Measurements from ENCODE around the gene E2F8. TPM values are rescaled to one million over a fixed set of nuclear protein-coding genes. Genes with fewer than 3 reads are reported as not detected.

The E2F8 gene
- total and polyA plus RNA-seq, 10 of the 15 experiments (the other 5 are each of a cell fraction or from before 2014, with no cell fraction given), result 8.8 to 28.1 (median 18.5) TPM

DNA sequence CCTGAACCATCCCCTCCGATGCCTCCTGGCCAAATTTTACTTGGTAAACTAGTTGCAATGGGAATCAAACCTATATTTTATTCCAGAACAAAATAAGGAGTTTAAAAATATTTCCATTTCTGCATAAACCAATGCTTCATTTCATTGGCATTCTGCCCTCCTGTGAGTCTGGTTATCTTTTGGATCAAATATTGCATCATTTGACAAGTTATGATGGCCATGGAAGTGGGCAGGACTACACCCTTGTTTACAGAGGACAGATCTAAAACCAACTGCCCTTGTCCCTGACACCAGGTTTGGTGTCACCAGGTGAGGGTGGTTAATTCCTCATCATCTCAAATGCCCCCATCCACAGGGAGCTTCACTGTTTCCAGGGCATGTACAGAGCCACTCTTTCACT lies 28.2 kb upstream of the E2F8 start:
- no peak overlapping the region for H3K4me2 ChIP-seq (ENCODE audit: control insufficient read depth, insufficient read depth)
- no peaks in the 10 kb centered on the region for H3K4me1 ChIP-seq (ENCODE audit: control insufficient read depth, insufficient read depth, low read length)
- no peaks in the 10 kb centered on the region for H4K20me1 ChIP-seq (ENCODE audit: control insufficient read depth, insufficient read depth)
- H3K79me2 ChIP-seq (ENCODE audit: control insufficient read depth, insufficient read depth, low read length), result no peaks in the 10 kb centered on the region
- 33% methylated on average over 1 of the region's 1 CpG for WGBS (ENCODE audit: insufficient coverage, insufficient replicate concordance, low lambda C conversion rate, missing lambda C conversion rate)
- ATAC-seq (no peak), DNase-seq (ENCODE audit: low read depth, low spot score) (no peak), FAIRE-seq (no peak)
- intact Hi-C loops (cut with micrococcal nuclease; ENCODE audit: unreplicated experiment), result no loop called here
- no peaks in the 10 kb centered on the region for H3K36me3 ChIP-seq (ENCODE audit: control insufficient read depth in 2 of 2, insufficient read depth in 2 of 2, low read length in 1 of 2)
- in situ Hi-C loops (cut with MboI), result no loop called here
- H3K27ac ChIP-seq (ENCODE audit: control insufficient read depth, insufficient read depth), result no peak overlapping the region
- TF ChIP-seq, protein P1, sequence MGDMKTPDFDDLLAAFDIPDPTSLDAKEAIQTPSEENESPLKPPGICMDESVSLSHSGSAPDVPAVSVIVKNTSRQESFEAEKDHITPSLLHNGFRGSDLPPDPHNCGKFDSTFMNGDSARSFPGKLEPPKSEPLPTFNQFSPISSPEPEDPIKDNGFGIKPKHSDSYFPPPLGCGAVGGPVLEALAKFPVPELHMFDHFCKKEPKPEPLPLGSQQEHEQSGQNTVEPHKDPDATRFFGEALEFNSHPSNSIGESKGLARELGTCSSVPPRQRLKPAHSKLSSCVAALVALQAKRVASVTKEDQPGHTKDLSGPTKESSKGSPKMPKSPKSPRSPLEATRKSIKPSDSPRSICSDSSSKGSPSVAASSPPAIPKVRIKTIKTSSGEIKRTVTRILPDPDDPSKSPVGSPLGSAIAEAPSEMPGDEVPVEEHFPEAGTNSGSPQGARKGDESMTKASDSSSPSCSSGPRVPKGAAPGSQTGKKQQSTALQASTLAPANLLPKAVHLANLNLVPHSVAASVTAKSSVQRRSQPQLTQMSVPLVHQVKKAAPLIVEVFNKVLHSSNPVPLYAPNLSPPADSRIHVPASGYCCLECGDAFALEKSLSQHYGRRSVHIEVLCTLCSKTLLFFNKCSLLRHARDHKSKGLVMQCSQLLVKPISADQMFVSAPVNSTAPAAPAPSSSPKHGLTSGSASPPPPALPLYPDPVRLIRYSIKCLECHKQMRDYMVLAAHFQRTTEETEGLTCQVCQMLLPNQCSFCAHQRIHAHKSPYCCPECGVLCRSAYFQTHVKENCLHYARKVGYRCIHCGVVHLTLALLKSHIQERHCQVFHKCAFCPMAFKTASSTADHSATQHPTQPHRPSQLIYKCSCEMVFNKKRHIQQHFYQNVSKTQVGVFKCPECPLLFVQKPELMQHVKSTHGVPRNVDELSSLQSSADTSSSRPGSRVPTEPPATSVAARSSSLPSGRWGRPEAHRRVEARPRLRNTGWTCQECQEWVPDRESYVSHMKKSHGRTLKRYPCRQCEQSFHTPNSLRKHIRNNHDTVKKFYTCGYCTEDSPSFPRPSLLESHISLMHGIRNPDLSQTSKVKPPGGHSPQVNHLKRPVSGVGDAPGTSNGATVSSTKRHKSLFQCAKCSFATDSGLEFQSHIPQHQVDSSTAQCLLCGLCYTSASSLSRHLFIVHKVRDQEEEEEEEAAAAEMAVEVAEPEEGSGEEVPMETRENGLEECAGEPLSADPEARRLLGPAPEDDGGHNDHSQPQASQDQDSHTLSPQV (IDR thresholded peaks at IDR 0.05), result no peak
- BruUV-seq (replicated peaks), result no TSS peak
- RAD21 ChIA-PET (ENCODE audit: unreplicated experiment), result no interaction called here
- POLR2A ChIA-PET, result interaction anchor here (0.5 kb wide), 1 partner anchor 8 kb away, joined by 3 read pairs; no protein-coding TSS in a partner anchor
- CTCF ChIA-PET, result interaction anchor here (0.8 to 1.4 kb wide), 2 partner anchors 10 to 192 kb away, joined by 3 to 6 read pairs; no protein-coding TSS in a partner anchor
- peaks cover 0 to 3% of the 10 kb centered on the region in 2 experiments; a peak in 2 of 4 replicates for H3K27me3 ChIP-seq (replicated peaks in 1 of 2; ENCODE audit: control insufficient read depth in 2 of 2, insufficient read depth in 2 of 2, low read length in 1 of 2)
- H3K9me3 ChIP-seq (replicated peaks; ENCODE audit: control insufficient read depth, insufficient read depth, low read length), result no peaks in the 10 kb centered on the region
- H3K9ac ChIP-seq (ENCODE audit: control insufficient read depth, insufficient read depth, low read length), result no peak overlapping the region
- SMC1A ChIA-PET (ENCODE audit: uncharacterized antibody, unreplicated experiment), result no interaction called here
- no peak overlapping the region for H2AFZ ChIP-seq (ENCODE audit: control insufficient read depth, low read depth, low read length)
- no peak overlapping the region for H3K4me3 ChIP-seq

DNA sequence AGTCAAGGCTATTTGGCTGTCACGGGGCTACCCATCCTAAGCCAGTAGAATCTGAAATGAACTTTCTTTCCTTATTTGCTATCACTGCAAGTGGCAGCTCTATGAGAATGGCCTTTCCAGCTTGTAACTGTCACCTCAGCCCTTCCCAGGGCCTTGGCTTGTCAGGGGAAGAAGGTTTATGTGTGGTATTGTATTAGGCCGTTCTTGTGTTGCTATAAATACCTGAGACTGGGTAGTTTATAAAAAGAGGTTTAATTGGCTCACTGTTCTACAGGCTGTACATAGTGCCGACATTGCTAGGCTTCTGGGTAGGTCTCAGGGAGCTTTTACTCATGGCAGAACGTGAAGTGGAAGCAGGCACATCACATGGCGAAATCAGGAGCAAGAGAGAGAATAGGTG lies 26.8 kb upstream of the E2F8 start:
- RAD21 ChIA-PET (ENCODE audit: unreplicated experiment), result no interaction called here
- FAIRE-seq, result no peak
- no peak for ATAC-seq
- TF ChIP-seq POLR2A (IDR thresholded peaks at IDR 0.05; ENCODE audit: low read depth, low read length) (no peak), YBX1 (IDR thresholded peaks at IDR 0.05) (no peak), RAD51 (IDR thresholded peaks at IDR 0.05) (no peak), CBX5 (IDR thresholded peaks at IDR 0.05; ENCODE audit: low read depth) (no peak), MEF2A (IDR thresholded peaks at IDR 0.05; ENCODE audit: insufficient read depth, low read depth, low read length) (no peak)
- TF ChIP-seq, protein P2, sequence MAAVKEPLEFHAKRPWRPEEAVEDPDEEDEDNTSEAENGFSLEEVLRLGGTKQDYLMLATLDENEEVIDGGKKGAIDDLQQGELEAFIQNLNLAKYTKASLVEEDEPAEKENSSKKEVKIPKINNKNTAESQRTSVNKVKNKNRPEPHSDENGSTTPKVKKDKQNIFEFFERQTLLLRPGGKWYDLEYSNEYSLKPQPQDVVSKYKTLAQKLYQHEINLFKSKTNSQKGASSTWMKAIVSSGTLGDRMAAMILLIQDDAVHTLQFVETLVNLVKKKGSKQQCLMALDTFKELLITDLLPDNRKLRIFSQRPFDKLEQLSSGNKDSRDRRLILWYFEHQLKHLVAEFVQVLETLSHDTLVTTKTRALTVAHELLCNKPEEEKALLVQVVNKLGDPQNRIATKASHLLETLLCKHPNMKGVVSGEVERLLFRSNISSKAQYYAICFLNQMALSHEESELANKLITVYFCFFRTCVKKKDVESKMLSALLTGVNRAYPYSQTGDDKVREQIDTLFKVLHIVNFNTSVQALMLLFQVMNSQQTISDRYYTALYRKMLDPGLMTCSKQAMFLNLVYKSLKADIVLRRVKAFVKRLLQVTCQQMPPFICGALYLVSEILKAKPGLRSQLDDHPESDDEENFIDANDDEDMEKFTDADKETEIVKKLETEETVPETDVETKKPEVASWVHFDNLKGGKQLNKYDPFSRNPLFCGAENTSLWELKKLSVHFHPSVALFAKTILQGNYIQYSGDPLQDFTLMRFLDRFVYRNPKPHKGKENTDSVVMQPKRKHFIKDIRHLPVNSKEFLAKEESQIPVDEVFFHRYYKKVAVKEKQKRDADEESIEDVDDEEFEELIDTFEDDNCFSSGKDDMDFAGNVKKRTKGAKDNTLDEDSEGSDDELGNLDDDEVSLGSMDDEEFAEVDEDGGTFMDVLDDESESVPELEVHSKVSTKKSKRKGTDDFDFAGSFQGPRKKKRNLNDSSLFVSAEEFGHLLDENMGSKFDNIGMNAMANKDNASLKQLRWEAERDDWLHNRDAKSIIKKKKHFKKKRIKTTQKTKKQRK (IDR thresholded peaks at IDR 0.05; ENCODE audit: low read depth, low read length), result no peak

More for the DNA sequence above, 26.8 kb upstream of the E2F8 start:
- Histone ChIP-seq H3K36me3 (ENCODE audit: control insufficient read depth in 2 of 2, insufficient read depth in 2 of 2, low read length in 1 of 2) (no peaks in the 10 kb centered on the region), H3K4me1 (ENCODE audit: control insufficient read depth, insufficient read depth, low read length) (no peaks in the 10 kb centered on the region), H4K20me1 (ENCODE audit: control insufficient read depth, insufficient read depth) (no peaks in the 10 kb centered on the region), H3K9me3 (replicated peaks; ENCODE audit: control insufficient read depth, insufficient read depth, low read length) (no peaks in the 10 kb centered on the region), H3K4me3 (no peak overlapping the region), H3K79me2 (ENCODE audit: control insufficient read depth, insufficient read depth, low read length) (no peaks in the 10 kb centered on the region), H3K9ac (ENCODE audit: control insufficient read depth, insufficient read depth, low read length) (no peak overlapping the region), H2AFZ (ENCODE audit: control insufficient read depth, low read depth, low read length) (no peak overlapping the region), H3K27me3 (replicated peaks in 1 of 2; ENCODE audit: control insufficient read depth in 2 of 2, insufficient read depth in 2 of 2, low read length in 1 of 2) (peaks cover 0 to 3% of the 10 kb centered on the region in 2 experiments; a peak in 2 of 4 replicates), H3K27ac (ENCODE audit: control insufficient read depth, insufficient read depth) (no peak overlapping the region), H3K4me2 (ENCODE audit: control insufficient read depth, insufficient read depth) (no peak overlapping the region)
- SMC1A ChIA-PET (ENCODE audit: uncharacterized antibody, unreplicated experiment), result no interaction called here
- POLR2A ChIA-PET, result interaction anchor here (0.6 kb wide), 1 partner anchor 165 kb away, joined by 3 read pairs; no protein-coding TSS in a partner anchor
- intact Hi-C loops (cut with micrococcal nuclease; ENCODE audit: unreplicated experiment) (no loop called here), in situ Hi-C loops (cut with MboI) (no loop called here)
- no peak for DNase-seq (ENCODE audit: low read depth, low spot score)
- CTCF ChIA-PET, result interaction anchor here (0.6 to 1.5 kb wide), 2 partner anchors 191 to 1200 kb away, joined by 3 read pairs; no protein-coding TSS in a partner anchor
- BruUV-seq (replicated peaks), result no TSS peak
- WGBS (ENCODE audit: insufficient coverage, insufficient replicate concordance, low lambda C conversion rate, missing lambda C conversion rate), result 10% methylated on average over 5 of the region's 5 CpGs
